GM12878 (cell line): ENCODE results near the gene NSMCE1. TPM values are rescaled to one million over a fixed set of nuclear protein-coding genes. Genes with fewer than 3 reads are reported as not detected.

ENCODE experiments used
- BCL3 ChIP-seq: IDR thresholded peaks from 2 replicates; pipeline ENCODE4 v1.6.1; 2011; ENCODE audit warnings: borderline replicate concordance, low read depth, mild to moderate bottlenecking, moderate library complexity, low read length; ENCODE audit not compliant: insufficient read depth, poor library complexity, severe bottlenecking
- BHLHE40 ChIP-seq, 2 experiments: fragments of 450-650 bp in 1 of 2; IDR thresholded peaks; 2 replicates each; pipeline ENCODE4 v1.6.1; 2011 to 2017; ENCODE audit warnings: low read depth in 2 of 2, borderline replicate concordance in 1 of 2, improper control_type of control experiment in 1 of 2, low read length in 1 of 2, mild to moderate bottlenecking in 1 of 2
- BRCA1 ChIP-seq: IDR thresholded peaks from 2 replicates; pipeline ENCODE4 v1.6.1; 2011; ENCODE audit warnings: low read depth, low read length, improper control_type of control experiment
- CEBPB ChIP-seq, 2 experiments: fragments of 150-350 bp in 1 of 2; IDR thresholded peaks; 2 replicates each; pipeline ENCODE4 v1.6.1; 2012 to 2014; ENCODE audit warnings: low read depth in 2 of 2, low read length in 2 of 2, borderline replicate concordance in 1 of 2, inconsistent platforms in 1 of 2
- CREM ChIP-seq: IDR thresholded peaks from 2 replicates; pipeline ENCODE4 v1.6.1; 2014; ENCODE audit warnings: antibody characterized with exemption, low read depth
- CTCF ChIP-seq, 3 experiments: IDR thresholded peaks in 2 of 3; conservative IDR thresholded peaks in 1 of 3; 2 replicates each; pipeline ENCODE4 v1.5.1; 2011; ENCODE audit warnings: low read depth in 3 of 3, low read length in 3 of 3, mild to moderate bottlenecking in 3 of 3, control low read depth in 2 of 3, moderate library complexity in 2 of 3, inconsistent platforms in 1 of 3, mixed read lengths in 1 of 3; ENCODE audit not compliant: control insufficient read depth in 2 of 3, insufficient read depth in 1 of 3; ENCODE audit errors: extremely low read depth in 1 of 3
- ESRRA ChIP-seq: IDR thresholded peaks from 2 replicates; pipeline ENCODE4 v1.6.1; 2012; ENCODE audit warnings: mild to moderate bottlenecking, low read length, improper control_type of control experiment
- ETV6 ChIP-seq, 2 experiments: fragments of 450-650 bp in 1 of 2; IDR thresholded peaks in 1 of 2; conservative IDR thresholded peaks in 1 of 2; 2 replicates each; pipeline ENCODE4 v1.6.1; 2014; ENCODE audit warnings: antibody characterized with exemption in 1 of 2, borderline replicate concordance in 1 of 2, low read depth in 1 of 2, mild to moderate bottlenecking in 1 of 2, moderate library complexity in 1 of 2
- HSF1 ChIP-seq: fragments of 150-350 bp; IDR thresholded peaks from 2 replicates; pipeline ENCODE4 v1.6.1; 2014; ENCODE audit warnings: mild to moderate bottlenecking, low read depth, low read length
- IKZF2 ChIP-seq, 2 experiments: fragments of 450-650 bp; IDR thresholded peaks; 2 replicates each; pipeline ENCODE4 v1.6.1; 2017; ENCODE audit warnings: mild to moderate bottlenecking in 2 of 2, moderate library complexity in 2 of 2
- IRF4 ChIP-seq: IDR thresholded peaks from 2 replicates; pipeline ENCODE4 v1.6.1; 2011; ENCODE audit warnings: low read depth, low read length
- MEF2B ChIP-seq: fragments of 450-650 bp; IDR thresholded peaks from 2 replicates; pipeline ENCODE4 v1.6.1; 2018; ENCODE audit warnings: mild to moderate bottlenecking, moderate library complexity; ENCODE audit not compliant: partially characterized antibody, poor library complexity, severe bottlenecking
- MTA3 ChIP-seq: IDR thresholded peaks from 2 replicates; pipeline ENCODE4 v1.6.1; 2012; ENCODE audit warnings: low read length, inconsistent platforms, borderline replicate concordance
- NFYA ChIP-seq: IDR thresholded peaks from 2 replicates; pipeline ENCODE4 v1.6.1; 2011; ENCODE audit warnings: low read depth, mild to moderate bottlenecking, low read length, improper control_type of control experiment, borderline replicate concordance
- NKRF ChIP-seq: fragments of 450-650 bp; conservative IDR thresholded peaks from 2 replicates; pipeline ENCODE4 v1.6.1; 2017; ENCODE audit warnings: mild to moderate bottlenecking, moderate library complexity
- POLR2AphosphoS5 ChIP-seq: IDR thresholded peaks from 2 replicates; pipeline ENCODE4 v1.6.1; 2011; ENCODE audit warnings: mild to moderate bottlenecking, low read length, inconsistent platforms
- SIN3A ChIP-seq: IDR thresholded peaks from 2 replicates; pipeline ENCODE4 v1.6.1; 2012; ENCODE audit warnings: low read depth, low read length, improper control_type of control experiment
- SIX5 ChIP-seq: IDR thresholded peaks from 2 replicates; pipeline ENCODE4 v1.6.1; 2011; ENCODE audit warnings: mild to moderate bottlenecking, low read depth, low read length, moderate library complexity; ENCODE audit not compliant: severe bottlenecking
- SRF ChIP-seq, 2 experiments: IDR thresholded peaks; 2 replicates each; pipeline ENCODE4 v1.6.1; 2011; ENCODE audit warnings: low read depth in 2 of 2, low read length in 2 of 2, mild to moderate bottlenecking in 1 of 2, moderate library complexity in 1 of 2
- SUZ12 ChIP-seq: fragments of 200-600 bp; sonication (generic); IDR thresholded peaks from one replicate; pipeline ENCODE4 v1.6.1; 2018; ENCODE audit warnings: antibody characterized with exemption, mild to moderate bottlenecking; ENCODE audit not compliant: unreplicated experiment
- TBL1XR1 ChIP-seq: IDR thresholded peaks from 2 replicates; pipeline ENCODE4 v1.6.1; 2012; ENCODE audit warnings: low read depth, low read length, improper control_type of control experiment
- TCF12 ChIP-seq: IDR thresholded peaks from 2 replicates; pipeline ENCODE4 v1.6.1; 2011; ENCODE audit warnings: low read depth, mild to moderate bottlenecking, low read length
- YY1 ChIP-seq: IDR thresholded peaks from 2 replicates; pipeline ENCODE4 v1.6.1; 2011; ENCODE audit warnings: low read depth, mild to moderate bottlenecking, low read length
- ZNF274 ChIP-seq: IDR thresholded peaks from one replicate; pipeline ENCODE4 v1.8.0; 2011; ENCODE audit not compliant: insufficient read length, insufficient read depth
- ZSCAN29 ChIP-seq: fragments of 450-650 bp; IDR thresholded peaks from 2 replicates; pipeline ENCODE4 v1.6.1; 2017; ENCODE audit warnings: mild to moderate bottlenecking, moderate library complexity
- polyA plus RNA-seq, 11 experiments: library from polyadenylated mRNA; depleted of rRNA in 4 of 11; unstranded in 6 of 11; stranded (reverse) in 5 of 11; fragments of >200 nt; fragmentation: Nextera tagmentation in 4 of 11; fragmentation: Illumina TruSeq in 1 of 11; extraction: Ambion mirVana in 4 of 11; extraction: Trizol in 1 of 11; gene quantifications; 1 replicate in 1 of 11; 2 replicates in 10 of 11; pipeline versions ENCODE4 v1.2.1 to v1.2.3, GENCODE V29; 2011 to 2016; ENCODE audit warnings: inconsistent platforms in 2 of 11, missing spikeins in 2 of 11, low read depth in 1 of 11
- total RNA-seq, 4 experiments: library from RNA; depleted of rRNA in 3 of 4; stranded (reverse); fragments of >200 nt in 3 of 4; fragmentation: Illumina TruSeq in 1 of 4; extraction: Trizol in 1 of 4; gene quantifications; 2 replicates each; pipeline versions ENCODE4 v1.2.1 to v1.2.3, GENCODE V29; 2013 to 2021

The NSMCE1 gene
- total and polyA plus RNA-seq, 10 of the 15 experiments (the other 5 are each of a cell fraction or from before 2014, with no cell fraction given) = 54.0 to 214 (median 71.4) TPM

- TF ChIP-seq MEF2B (peak; percentile 9), ETV6 (conservative IDR thresholded peaks at IDR 0.05 in 1 of 2, IDR thresholded peaks at IDR 0.05 in 1 of 2; ENCODE audit: borderline replicate concordance in 1 of 2, low read depth in 1 of 2) (peak in 1 of 2 experiments; percentile 37; a peak in 1 of 4 replicates), ZSCAN29 (no peak), CEBPB (IDR thresholded peaks at IDR 0.05; ENCODE audit: borderline replicate concordance in 1 of 2, low read depth in 2 of 2, low read length in 2 of 2) (no peak), MTA3 (no peak), NFYA (no peak), ESRRA (no peak), BHLHE40 (IDR thresholded peaks at IDR 0.05; ENCODE audit: borderline replicate concordance in 1 of 2, low read depth in 2 of 2, low read length in 1 of 2) (peak in 1 of 2 experiments; percentile 14; a peak in 1 of 4 replicates), SIN3A (no peak), BCL3 (no peak), SUZ12 (no peak), IKZF2 (IDR thresholded peaks at IDR 0.05) (peak; percentile 88 to 90), HSF1 (no peak), IRF4 (peak; percentile 75; the same call in 1 of the 2 replicates), BRCA1 (no peak), POLR2AphosphoS5 (no peak), TBL1XR1 (no peak), SIX5 (no peak), YY1 (no peak), TCF12 (0 out of 2 replicates have a peak, but pooled peaks have one; percentile 42), SRF (IDR thresholded peaks at IDR 0.05; ENCODE audit: low read depth in 2 of 2, low read length in 2 of 2) (no peak), CTCF (IDR thresholded peaks at IDR 0.05 in 2 of 3, conservative IDR thresholded peaks at IDR 0.05 in 1 of 3; ENCODE audit: control insufficient read depth in 2 of 3, extremely low read depth in 1 of 3, insufficient read depth in 1 of 3, low read depth in 3 of 3, low read length in 3 of 3) (no peak), CREM (peak; percentile 35; the same call in 1 of the 2 replicates), ZNF274 (no peak), NKRF (no peak)
Observed at GRCh38 chr16:27199736-27200135, 68.8 kb downstream of the NSMCE1 start (continued).
